Measurements from ENCODE around the gene MAP4K3. TPM values are rescaled to one million over a fixed set of nuclear protein-coding genes. Genes with fewer than 3 reads are reported as not detected.

MAP4K3 gene
- total and polyA plus RNA-seq, 9 of the 15 experiments (the other 6 are each of a cell fraction or from before 2014, with no cell fraction given), result 3.1 to 30.0 (median 16.9) TPM

DNA sequence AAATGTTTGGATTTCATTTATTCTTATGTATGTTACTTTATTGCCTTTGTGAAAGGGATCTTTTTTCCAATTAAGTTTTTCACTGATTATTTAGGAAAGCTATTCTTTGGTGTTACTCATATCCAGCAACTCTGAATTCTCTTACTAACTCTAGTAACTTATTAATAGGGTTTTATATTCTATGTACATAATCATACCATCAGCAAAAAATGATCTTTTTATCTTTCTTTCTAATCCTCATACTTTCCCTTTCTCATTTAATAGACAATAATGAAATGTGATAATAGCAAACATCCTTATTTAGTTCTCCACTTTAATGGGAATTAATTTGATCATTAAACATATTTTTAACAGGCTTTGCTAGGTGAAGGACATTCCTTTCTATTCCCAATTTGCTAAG, 181.0 kb downstream of the MAP4K3 start:
- POLR2A ChIA-PET, result interaction anchor here (1.6 kb wide), 1 partner anchor 13 kb away, joined by 3 read pairs; no protein-coding TSS in a partner anchor
- H3K36me3 ChIP-seq (ENCODE audit: control insufficient read depth, insufficient read depth, low read length), result peaks cover 76% of the 10 kb centered on the region
- no peaks in the 10 kb centered on the region for H4K20me1 ChIP-seq (replicated peaks; ENCODE audit: control insufficient read depth, insufficient read depth, low read length)
- no peak overlapping the region for H3K27ac ChIP-seq (ENCODE audit: extremely low read depth, low read depth, low read length)
- H3K4me3 ChIP-seq, result no peak overlapping the region
- no peaks in the 10 kb centered on the region for H3K4me1 ChIP-seq (replicated peaks in 1 of 2; ENCODE audit: control insufficient read depth in 2 of 2, insufficient read depth in 2 of 2, low read length in 2 of 2)
- in situ Hi-C loops (cut with MboI), result no loop called here
- DNase-seq (ENCODE audit: extremely low read depth in 1 of 4, low spot score in 3 of 4) (no peak), FAIRE-seq (no peak), ATAC-seq (no peak)
- H3K9me3 ChIP-seq (replicated peaks; ENCODE audit: control insufficient read depth, insufficient read depth, low read depth, low read length), result no peaks in the 10 kb centered on the region
- H3K27me3 ChIP-seq (ENCODE audit: control insufficient read depth in 2 of 2, insufficient read depth in 2 of 2, low read length in 2 of 2), result no peaks in the 10 kb centered on the region
- TF ChIP-seq ZNF316 (IDR thresholded peaks at IDR 0.05) (peak; percentile 61), KLF1 (tag; IDR thresholded peaks at IDR 0.05) (no peak)
- no peak overlapping the region for H2AFZ ChIP-seq (ENCODE audit: low read depth, low read length)
- no peaks in the 10 kb centered on the region for H3K79me2 ChIP-seq (ENCODE audit: control insufficient read depth, insufficient read depth, low read length)
- H3K9me1 ChIP-seq (ENCODE audit: control insufficient read depth, insufficient read depth, low read length), result no peaks in the 10 kb centered on the region
- CTCF ChIA-PET (ENCODE audit: low intra/inter-chr PET ratio), result no interaction called here
- BruUV-seq (replicated peaks), result no TSS peak
- H3K9ac ChIP-seq (ENCODE audit: insufficient read depth in 1 of 2, low read depth in 2 of 2, low read length in 2 of 2), result no peak overlapping the region
- no peak overlapping the region for H3K4me2 ChIP-seq (ENCODE audit: insufficient read depth, low read length)
- intact Hi-C loops (cut with micrococcal nuclease), result no loop called here

DNA sequence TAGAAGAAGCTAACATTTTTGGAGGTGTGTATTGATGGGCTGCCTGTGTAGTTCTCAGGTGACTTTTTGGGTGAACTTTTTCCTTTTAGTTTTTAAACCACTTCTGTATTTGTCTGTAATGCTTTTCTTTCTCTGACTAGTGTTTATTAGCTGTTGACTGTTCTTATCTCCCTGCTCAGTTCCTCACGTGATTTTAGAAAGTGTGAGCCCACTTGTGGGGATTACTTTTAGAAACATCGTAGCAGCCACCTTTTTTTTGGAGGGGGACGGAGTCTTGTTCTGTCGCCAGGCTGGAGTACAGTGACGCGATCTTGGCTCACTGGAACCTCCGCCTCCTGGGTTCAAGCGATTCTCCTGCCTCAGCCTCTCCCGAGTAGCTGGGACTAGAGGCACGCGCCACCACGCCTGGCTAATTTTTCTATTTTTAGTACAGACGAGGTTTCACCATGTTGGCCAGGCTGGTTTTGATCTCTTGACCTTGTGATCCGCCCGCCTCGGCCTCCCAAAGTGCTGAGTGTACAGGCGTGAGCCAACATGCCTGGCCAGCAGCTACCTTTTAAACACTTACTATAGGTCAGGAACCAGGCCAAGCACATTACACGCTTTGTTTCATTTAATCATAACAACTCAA, 184.1 kb downstream of the MAP4K3 start:
- no peaks in the 10 kb centered on the region for H4K20me1 ChIP-seq (replicated peaks; ENCODE audit: control insufficient read depth, insufficient read depth, low read length)
- intact Hi-C loops (cut with micrococcal nuclease), result no loop called here
- H3K27me3 ChIP-seq (ENCODE audit: control insufficient read depth in 2 of 2, insufficient read depth in 2 of 2, low read length in 2 of 2), result no peaks in the 10 kb centered on the region
- in situ Hi-C loops (cut with MboI), result no loop called here
- H3K79me2 ChIP-seq (ENCODE audit: control insufficient read depth, insufficient read depth, low read length), result no peaks in the 10 kb centered on the region
- no peaks in the 10 kb centered on the region for H3K9me3 ChIP-seq (replicated peaks; ENCODE audit: control insufficient read depth, insufficient read depth, low read depth, low read length)
- ATAC-seq, result no peak
- peaks cover 69% of the 10 kb centered on the region for H3K36me3 ChIP-seq (ENCODE audit: control insufficient read depth, insufficient read depth, low read length)
- no peak for DNase-seq (ENCODE audit: extremely low read depth in 1 of 4, low spot score in 3 of 4)
- H3K4me2 ChIP-seq (ENCODE audit: insufficient read depth, low read length), result no peak overlapping the region
- no peak overlapping the region for H2AFZ ChIP-seq (ENCODE audit: low read depth, low read length)
- no peak for FAIRE-seq
- CTCF ChIA-PET (ENCODE audit: low intra/inter-chr PET ratio), result no interaction called here
- no TSS peak for BruUV-seq (replicated peaks)
- POLR2A ChIA-PET, result interaction anchor here (0.9 kb wide), 1 partner anchor 191 kb away, joined by 3 read pairs; no protein-coding TSS in a partner anchor
- WGBS (ENCODE audit: insufficient coverage, low coverage, missing lambda C conversion rate), result 91% methylated on average over 18 of the region's 18 CpGs
- H3K4me3 ChIP-seq, result no peak overlapping the region
- no peaks in the 10 kb centered on the region for H3K4me1 ChIP-seq (replicated peaks in 1 of 2; ENCODE audit: control insufficient read depth in 2 of 2, insufficient read depth in 2 of 2, low read length in 2 of 2)
- H3K9ac ChIP-seq (ENCODE audit: insufficient read depth in 1 of 2, low read depth in 2 of 2, low read length in 2 of 2), result no peak overlapping the region
- no peaks in the 10 kb centered on the region for H3K9me1 ChIP-seq (ENCODE audit: control insufficient read depth, insufficient read depth, low read length)
- no peak overlapping the region for H3K27ac ChIP-seq (ENCODE audit: extremely low read depth, low read depth, low read length)
- TF ChIP-seq, protein P1, sequence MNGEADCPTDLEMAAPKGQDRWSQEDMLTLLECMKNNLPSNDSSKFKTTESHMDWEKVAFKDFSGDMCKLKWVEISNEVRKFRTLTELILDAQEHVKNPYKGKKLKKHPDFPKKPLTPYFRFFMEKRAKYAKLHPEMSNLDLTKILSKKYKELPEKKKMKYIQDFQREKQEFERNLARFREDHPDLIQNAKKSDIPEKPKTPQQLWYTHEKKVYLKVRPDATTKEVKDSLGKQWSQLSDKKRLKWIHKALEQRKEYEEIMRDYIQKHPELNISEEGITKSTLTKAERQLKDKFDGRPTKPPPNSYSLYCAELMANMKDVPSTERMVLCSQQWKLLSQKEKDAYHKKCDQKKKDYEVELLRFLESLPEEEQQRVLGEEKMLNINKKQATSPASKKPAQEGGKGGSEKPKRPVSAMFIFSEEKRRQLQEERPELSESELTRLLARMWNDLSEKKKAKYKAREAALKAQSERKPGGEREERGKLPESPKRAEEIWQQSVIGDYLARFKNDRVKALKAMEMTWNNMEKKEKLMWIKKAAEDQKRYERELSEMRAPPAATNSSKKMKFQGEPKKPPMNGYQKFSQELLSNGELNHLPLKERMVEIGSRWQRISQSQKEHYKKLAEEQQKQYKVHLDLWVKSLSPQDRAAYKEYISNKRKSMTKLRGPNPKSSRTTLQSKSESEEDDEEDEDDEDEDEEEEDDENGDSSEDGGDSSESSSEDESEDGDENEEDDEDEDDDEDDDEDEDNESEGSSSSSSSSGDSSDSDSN (IDR thresholded peaks at IDR 0.05; ENCODE audit: borderline replicate concordance in 1 of 2, low read depth in 2 of 2, low read length in 2 of 2), result no peak
- TF ChIP-seq STAG1 (CRISPR knock-in tag; IDR thresholded peaks at IDR 0.05; ENCODE audit: borderline replicate concordance) (no peak), ZFPM2 (CRISPR knock-in tag; IDR thresholded peaks at IDR 0.05) (no peak), RAD21 (CRISPR knock-in tag; conservative IDR thresholded peaks at IDR 0.05 in 1 of 2, IDR thresholded peaks at IDR 0.05 in 1 of 2) (no peak), ZNF175 (CRISPR knock-in tag; IDR thresholded peaks at IDR 0.05; ENCODE audit: low read depth) (no peak), KAT8 (IDR thresholded peaks at IDR 0.05; ENCODE audit: low read depth) (no peak), ADNP (tag; IDR thresholded peaks at IDR 0.05) (no peak), TGIF2 (CRISPR knock-in tag; IDR thresholded peaks at IDR 0.05) (no peak)
- TF ChIP-seq, protein P2, sequence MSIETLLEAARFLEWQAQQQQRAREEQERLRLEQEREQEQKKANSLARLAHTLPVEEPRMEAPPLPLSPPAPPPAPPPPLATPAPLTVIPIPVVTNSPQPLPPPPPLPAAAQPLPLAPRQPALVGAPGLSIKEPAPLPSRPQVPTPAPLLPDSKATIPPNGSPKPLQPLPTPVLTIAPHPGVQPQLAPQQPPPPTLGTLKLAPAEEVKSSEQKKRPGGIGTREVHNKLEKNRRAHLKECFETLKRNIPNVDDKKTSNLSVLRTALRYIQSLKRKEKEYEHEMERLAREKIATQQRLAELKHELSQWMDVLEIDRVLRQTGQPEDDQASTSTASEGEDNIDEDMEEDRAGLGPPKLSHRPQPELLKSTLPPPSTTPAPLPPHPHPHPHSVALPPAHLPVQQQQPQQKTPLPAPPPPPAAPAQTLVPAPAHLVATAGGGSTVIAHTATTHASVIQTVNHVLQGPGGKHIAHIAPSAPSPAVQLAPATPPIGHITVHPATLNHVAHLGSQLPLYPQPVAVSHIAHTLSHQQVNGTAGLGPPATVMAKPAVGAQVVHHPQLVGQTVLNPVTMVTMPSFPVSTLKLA (conservative IDR thresholded peaks at IDR 0.05), result no peak
